Activated CD4-positive, alpha-beta T cell treated with anti-CD3 and anti-CD28 coated beads for 36 hours (primary cell): ENCODE measurements around the gene ADAMTSL5. TPM values are rescaled to one million over a fixed set of nuclear protein-coding genes. Genes with fewer than 3 reads are reported as not detected.

ENCODE experiments used
- ATAC-seq: fragments of 200-7000 bp; cut with Tn5 transposase; one replicate; pipeline ENCODE4 v1.10.0; 2021; ENCODE audit warnings: mild to moderate bottlenecking, moderate library complexity
- CTCF ChIA-PET: fragments of 350-600 bp; sonication (Branson Sonifier 250); formaldehyde crosslinking; loops from one replicate; lab custom pipeline; 2021; ENCODE audit warnings: antibody characterized with exemption; lab: Charles Lee
- POLR2A ChIA-PET: fragments of 350-600 bp; sonication (Branson Sonifier 250); formaldehyde crosslinking; loops from one replicate; lab custom pipeline; 2021; ENCODE audit warnings: antibody characterized with exemption, inconsistent platforms; lab: Charles Lee
- DNase-seq: peaks from one replicate; pipeline ENCODE4 v3.0.0-alpha.2; 2020
- H3K27ac Mint-ChIP-seq: one replicate; pipeline ENCODE4 v1.8.0; 2021; ENCODE audit warnings: mixed read lengths
- H3K27me3 Mint-ChIP-seq: one replicate; pipeline ENCODE4 v1.8.0; 2021; ENCODE audit warnings: mixed read lengths
- H3K36me3 Mint-ChIP-seq: one replicate; pipeline ENCODE4 v1.8.0; 2021; ENCODE audit warnings: low read depth, mixed read lengths
- H3K4me1 Mint-ChIP-seq: one replicate; pipeline ENCODE4 v1.8.0; 2021; ENCODE audit warnings: mixed read lengths
- H3K4me3 Mint-ChIP-seq: one replicate; pipeline ENCODE4 v1.8.0; 2021; ENCODE audit warnings: mild to moderate bottlenecking, moderate library complexity, mixed read lengths
- H3K9me3 Mint-ChIP-seq: one replicate; pipeline ENCODE4 v1.8.0; 2021; ENCODE audit warnings: low read depth, mixed read lengths
- intact Hi-C, 2 experiments: fragments of 100-400 bp; cut with DNase I in 1 of 2; cut with micrococcal nuclease in 1 of 2; formaldehyde crosslinking; loops; one replicate each; pipeline versions ENCODE4 v1.14.2 to v1.15.1; 2022 to 2024; cut with DNase I, micrococcal nuclease
- total RNA-seq, 2 experiments: library from RNA; stranded (reverse); gene quantifications; one replicate each; pipeline ENCODE4 v1.2.3, GENCODE V29; 2021

The ADAMTSL5 gene
- total RNA-seq, 2 experiments from 2014 or later = 2.5 to 3.8 TPM

DNA sequence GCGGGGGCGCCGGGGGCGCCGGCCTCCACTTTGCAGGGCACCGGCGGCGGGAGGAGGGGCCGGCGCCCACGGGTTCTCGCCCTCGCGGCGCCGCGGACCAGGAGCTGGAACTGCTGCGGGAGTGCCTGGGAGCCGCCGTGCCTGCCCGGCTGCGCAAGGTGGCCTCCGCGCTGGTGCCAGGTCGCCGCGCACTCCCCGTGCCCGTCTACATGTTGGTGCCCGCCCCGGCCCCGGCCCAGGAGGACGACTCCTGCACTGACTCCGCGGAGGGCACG, 45.7 kb downstream of the ADAMTSL5 start:
- CTCF ChIA-PET = interaction anchor here (3.4 kb wide), 1 partner anchor 23 kb away, joined by 17 read pairs; no protein-coding TSS in a partner anchor
- no peak for DNase-seq
- Mint-ChIP-seq H3K4me1 (peaks cover 5% of the 10 kb centered on the region), H3K27ac (no peak overlapping the region), H3K36me3 (no peaks in the 10 kb centered on the region), H3K9me3 (no peaks in the 10 kb centered on the region), H3K4me3 (no peak overlapping the region), H3K27me3 (peaks cover 3% of the 10 kb centered on the region)
- no peak for ATAC-seq
- POLR2A ChIA-PET = interaction anchor here (1.5 kb wide), 1 partner anchor 12 kb away, joined by 6 read pairs; no protein-coding TSS in a partner anchor
- intact Hi-C loops = loop anchor here in 1 of 2 experiments (5.0 kb wide), 1 partner anchor 295 kb away; no protein-coding TSS in a partner anchor

DNA sequence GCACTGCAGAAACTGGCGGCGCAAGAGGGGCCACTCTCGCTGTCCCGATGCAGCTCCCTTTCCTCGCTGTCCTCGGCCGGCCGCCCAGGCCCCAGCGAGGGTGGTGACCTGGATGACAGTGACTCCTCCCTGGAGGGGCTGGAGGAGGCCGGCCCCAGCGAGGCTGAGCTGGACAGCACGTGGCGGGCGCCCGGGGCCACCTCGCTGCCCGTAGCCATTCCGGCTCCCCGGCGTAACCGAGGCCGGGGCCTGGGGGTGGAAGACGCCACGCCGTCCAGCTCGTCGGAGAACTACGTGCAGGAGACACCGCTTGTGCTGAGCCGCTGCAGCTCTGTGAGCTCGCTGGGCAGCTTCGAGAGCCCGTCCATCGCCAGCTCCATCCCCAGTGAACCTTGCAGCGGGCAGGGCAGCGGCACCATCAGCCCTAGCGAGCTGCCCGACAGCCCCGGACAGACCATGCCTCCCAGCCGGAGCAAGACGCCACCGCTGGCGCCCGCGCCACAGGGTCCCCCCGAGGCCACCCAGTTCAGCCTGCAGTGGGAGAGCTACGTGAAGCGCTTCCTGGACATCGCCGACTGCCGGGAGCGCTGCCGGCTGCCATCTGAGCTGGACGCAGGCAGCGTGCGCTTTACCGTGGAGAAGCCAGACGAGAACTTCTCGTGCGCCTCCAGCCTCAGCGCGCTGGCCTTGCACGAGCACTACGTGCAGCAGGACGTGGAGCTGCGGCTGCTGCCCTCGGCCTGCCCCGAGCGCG, 46.2 kb downstream of the ADAMTSL5 start:
- DNase-seq = no peak
- Mint-ChIP-seq H3K4me1 (peaks cover 5% of the 10 kb centered on the region), H3K27ac (no peak overlapping the region), H3K36me3 (no peaks in the 10 kb centered on the region), H3K27me3 (peaks cover 3% of the 10 kb centered on the region), H3K9me3 (no peaks in the 10 kb centered on the region), H3K4me3 (no peak overlapping the region)
- POLR2A ChIA-PET = interaction anchor here (0.6 to 1.5 kb wide), 2 partner anchors 11 to 621 kb away, joined by 3 to 6 read pairs; no protein-coding TSS in a partner anchor
- ATAC-seq = no peak
- intact Hi-C loops = loop anchor here in 1 of 2 experiments (5.0 kb wide), 1 partner anchor 296 kb away; no protein-coding TSS in a partner anchor
- CTCF ChIA-PET = interaction anchor here (3.4 kb wide), 1 partner anchor 22 kb away, joined by 17 read pairs; no protein-coding TSS in a partner anchor

DNA sequence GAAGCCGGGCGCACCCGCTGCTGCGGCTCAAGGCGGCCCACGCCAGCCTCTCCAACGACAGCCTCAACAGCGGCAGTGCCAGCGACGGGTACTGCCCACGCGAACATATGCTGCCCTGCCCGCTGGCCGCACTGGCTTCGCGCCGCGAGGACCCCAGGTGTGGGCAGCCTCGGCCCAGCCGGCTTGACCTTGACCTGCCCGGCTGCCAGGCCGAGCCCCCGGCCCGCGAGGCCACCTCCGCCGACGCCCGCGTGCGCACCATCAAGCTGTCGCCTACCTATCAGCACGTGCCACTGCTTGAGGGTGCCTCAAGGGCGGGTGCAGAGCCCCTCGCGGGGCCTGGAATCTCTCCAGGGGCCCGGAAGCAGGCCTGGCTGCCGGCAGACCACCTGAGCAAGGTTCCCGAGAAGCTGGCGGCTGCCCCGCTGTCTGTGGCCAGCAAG, 46.8 kb downstream of the ADAMTSL5 start:
- DNase-seq (no peak), ATAC-seq (no peak)
- Mint-ChIP-seq H3K9me3 (no peaks in the 10 kb centered on the region), H3K27me3 (peaks cover 3% of the 10 kb centered on the region), H3K4me3 (no peak overlapping the region), H3K27ac (no peak overlapping the region), H3K36me3 (no peaks in the 10 kb centered on the region), H3K4me1 (peaks cover 3% of the 10 kb centered on the region)
- ChIA-PET CTCF (interaction anchor here (1.0 to 3.4 kb wide), 2 partner anchors 13 to 21 kb away, joined by 3 to 17 read pairs; no protein-coding TSS in a partner anchor), POLR2A (interaction anchor here (1.5 kb wide), 1 partner anchor 10 kb away, joined by 6 read pairs; no protein-coding TSS in a partner anchor)
- intact Hi-C loops = loop anchor here in 1 of 2 experiments (5.0 kb wide), 1 partner anchor 296 kb away; no protein-coding TSS in a partner anchor

DNA sequence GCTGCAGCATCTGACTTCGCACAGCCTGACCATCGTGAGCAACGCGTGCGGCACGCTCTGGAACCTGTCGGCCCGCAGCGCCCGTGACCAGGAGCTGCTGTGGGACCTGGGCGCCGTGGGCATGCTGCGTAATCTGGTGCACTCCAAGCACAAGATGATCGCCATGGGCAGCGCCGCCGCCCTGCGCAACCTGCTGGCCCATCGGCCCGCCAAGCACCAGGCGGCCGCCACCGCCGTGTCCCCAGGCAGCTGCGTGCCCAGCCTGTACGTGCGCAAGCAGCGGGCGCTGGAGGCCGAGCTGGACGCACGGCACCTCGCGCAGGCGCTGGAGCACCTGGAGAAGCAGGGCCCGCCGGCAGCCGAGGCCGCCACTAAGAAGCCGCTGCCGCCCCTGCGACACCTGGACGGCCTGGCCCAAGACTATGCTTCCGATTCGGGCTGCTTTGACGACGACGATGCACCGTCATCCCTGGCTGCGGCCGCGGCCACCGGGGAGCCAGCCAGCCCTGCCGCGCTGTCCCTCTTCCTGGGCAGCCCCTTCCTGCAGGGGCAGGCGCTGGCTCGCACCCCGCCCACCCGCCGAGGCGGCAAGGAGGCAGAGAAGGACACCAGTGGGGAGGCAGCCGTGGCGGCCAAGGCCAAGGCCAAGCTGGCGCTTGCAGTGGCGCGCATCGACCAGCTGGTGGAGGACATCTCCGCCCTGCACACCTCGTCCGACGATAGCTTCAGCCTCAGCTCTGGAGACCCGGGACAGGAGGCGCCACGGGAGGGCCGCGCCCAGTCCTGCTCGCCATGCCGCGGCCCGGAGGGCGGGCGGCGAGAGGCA, 47.4 kb downstream of the ADAMTSL5 start:
- peak; percentile 63 for DNase-seq
- H3K4me1 Mint-ChIP-seq = peaks cover 3% of the 10 kb centered on the region
- H3K36me3 Mint-ChIP-seq = no peaks in the 10 kb centered on the region
- H3K4me3 Mint-ChIP-seq = no peak overlapping the region
- no peaks in the 10 kb centered on the region for H3K9me3 Mint-ChIP-seq
- intact Hi-C loops = loop anchor here in 1 of 2 experiments (5.0 kb wide), 1 partner anchor 297 kb away; no protein-coding TSS in a partner anchor
- no peak overlapping the region for H3K27ac Mint-ChIP-seq
- ChIA-PET POLR2A (no interaction called here), CTCF (interaction anchor here (0.6 to 3.4 kb wide), 3 partner anchors 13 to 287 kb away, joined by 3 to 17 read pairs (median 3); no protein-coding TSS in a partner anchor)
- H3K27me3 Mint-ChIP-seq = peaks cover 3% of the 10 kb centered on the region
- ATAC-seq = no peak

DNA sequence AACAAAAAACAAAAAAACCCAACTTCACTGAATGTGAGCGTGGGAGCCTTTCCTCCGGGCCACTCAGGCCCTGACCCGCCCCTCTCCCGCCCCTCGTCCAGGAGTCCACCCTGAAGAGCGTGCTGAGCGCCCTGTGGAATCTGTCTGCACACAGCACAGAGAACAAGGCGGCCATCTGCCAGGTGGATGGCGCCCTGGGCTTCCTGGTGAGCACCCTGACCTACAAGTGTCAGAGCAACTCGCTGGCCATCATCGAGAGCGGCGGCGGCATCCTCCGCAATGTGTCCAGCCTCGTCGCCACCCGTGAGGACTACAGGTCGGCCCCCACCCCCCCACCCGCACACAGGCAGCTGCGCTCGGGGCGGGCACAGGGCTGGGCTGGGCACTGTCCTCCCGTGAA, 51.0 kb downstream of the ADAMTSL5 start:
- Mint-ChIP-seq H3K27me3 (peaks cover 12% of the 10 kb centered on the region), H3K36me3 (no peaks in the 10 kb centered on the region), H3K27ac (no peak overlapping the region), H3K4me1 (peaks cover 3% of the 10 kb centered on the region), H3K4me3 (no peak overlapping the region), H3K9me3 (no peaks in the 10 kb centered on the region)
- POLR2A ChIA-PET = interaction anchor here (0.7 kb wide), 1 partner anchor 384 kb away, joined by 4 read pairs; no protein-coding TSS in a partner anchor
- no peak for ATAC-seq
- intact Hi-C loops = no loop called here
- no peak for DNase-seq
- CTCF ChIA-PET = no interaction called here

DNA sequence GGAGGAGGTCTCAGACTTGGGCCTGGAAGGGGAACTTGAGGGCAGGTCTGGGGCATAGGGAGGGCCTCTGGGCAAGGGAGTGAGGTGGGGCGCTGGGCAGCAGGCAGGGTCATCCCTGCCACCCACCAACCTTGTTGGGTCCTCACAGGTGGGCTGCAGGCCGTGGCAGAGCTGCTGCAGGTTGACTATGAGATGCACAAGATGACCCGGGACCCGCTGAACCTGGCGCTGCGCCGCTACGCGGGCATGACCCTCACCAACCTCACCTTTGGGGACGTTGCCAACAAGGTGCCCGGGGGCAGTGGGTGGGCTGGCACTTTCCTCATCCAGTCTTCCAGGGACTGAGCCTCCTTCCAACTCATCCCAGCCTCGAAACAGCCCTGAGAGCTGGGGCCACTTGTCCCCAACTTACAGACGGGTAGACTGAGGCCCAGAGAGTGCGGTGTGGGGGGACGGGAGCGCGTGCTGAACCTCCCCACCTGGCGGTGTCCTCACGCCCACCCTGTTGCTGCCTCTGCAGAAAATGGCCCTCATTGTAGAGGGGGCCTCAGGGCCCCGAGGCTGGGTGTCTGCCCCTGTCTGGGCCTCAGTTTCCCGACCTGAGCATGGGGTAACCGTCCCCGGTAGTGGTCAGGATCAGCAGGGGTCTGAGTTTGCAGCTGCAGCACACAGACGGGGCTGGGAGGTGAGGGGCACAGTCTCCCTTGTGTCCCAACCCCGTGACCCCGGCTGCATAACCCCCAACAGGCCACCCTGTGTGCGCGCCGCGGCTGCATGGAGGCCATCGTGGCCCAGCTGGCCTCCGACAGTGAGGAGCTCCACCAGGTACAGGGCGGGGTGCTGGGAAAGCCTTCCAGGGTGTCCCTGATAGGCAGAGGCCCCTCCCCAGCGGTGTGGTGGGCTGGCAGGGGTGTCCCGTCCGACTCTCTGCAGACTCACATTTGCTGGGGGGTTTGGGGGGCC, 52.5 kb downstream of the ADAMTSL5 start:
- Mint-ChIP-seq H3K9me3 (no peaks in the 10 kb centered on the region), H3K27ac (no peak overlapping the region), H3K36me3 (no peaks in the 10 kb centered on the region), H3K4me3 (no peak overlapping the region), H3K27me3 (peaks cover 16% of the 10 kb centered on the region), H3K4me1 (peaks cover 9% of the 10 kb centered on the region)
- ATAC-seq (no peak), DNase-seq (no peak)
- intact Hi-C loops = no loop called here
- ChIA-PET POLR2A (no interaction called here), CTCF (no interaction called here)

DNA sequence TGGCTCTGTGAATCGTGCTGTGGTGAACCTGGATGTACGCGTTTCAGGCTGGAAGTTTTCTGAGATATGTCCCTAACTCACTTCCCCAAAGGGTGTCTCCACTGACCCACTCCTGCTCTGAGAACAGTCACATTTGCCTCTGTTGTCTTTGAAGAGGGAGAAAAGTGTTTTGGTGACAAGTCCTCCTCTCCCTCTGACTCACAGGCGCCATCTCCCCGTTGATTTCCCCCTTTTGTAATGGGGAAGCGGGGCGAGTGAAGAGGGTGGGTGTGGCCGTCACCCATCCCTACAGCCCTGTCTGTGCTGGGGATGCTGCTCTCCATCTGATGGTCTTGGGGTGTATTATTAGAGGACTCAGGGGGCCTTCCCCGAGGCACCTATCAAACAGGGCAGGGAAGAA, 53.3 kb downstream of the ADAMTSL5 start:
- Mint-ChIP-seq H3K27me3 (peaks cover 19% of the 10 kb centered on the region), H3K36me3 (no peaks in the 10 kb centered on the region), H3K9me3 (no peaks in the 10 kb centered on the region), H3K4me3 (no peak overlapping the region), H3K4me1 (peaks cover 12% of the 10 kb centered on the region), H3K27ac (no peak overlapping the region)
- intact Hi-C loops = no loop called here
- ChIA-PET POLR2A (no interaction called here), CTCF (no interaction called here)
- DNase-seq (no peak), ATAC-seq (no peak)

DNA sequence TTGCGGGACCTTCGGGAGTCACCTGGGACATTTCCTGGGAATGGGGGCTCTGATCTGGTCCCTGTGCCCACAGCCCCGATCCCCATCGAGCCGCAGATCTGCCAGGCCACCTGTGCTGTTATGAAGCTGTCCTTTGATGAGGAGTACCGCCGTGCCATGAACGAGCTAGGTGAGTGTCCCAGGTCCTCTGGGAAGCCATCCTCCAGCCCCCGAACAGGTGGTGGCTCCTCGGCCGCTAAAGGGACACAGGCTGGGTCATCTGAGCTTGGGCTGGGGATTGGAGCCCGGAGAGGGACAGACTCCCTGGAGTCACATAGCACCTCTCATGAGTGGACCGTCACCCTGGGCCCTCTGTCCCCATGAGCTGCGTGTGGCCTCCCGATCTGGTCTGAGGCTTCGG, 54.9 kb downstream of the ADAMTSL5 start:
- Mint-ChIP-seq H3K36me3 (no peaks in the 10 kb centered on the region), H3K4me3 (no peak overlapping the region), H3K27ac (no peak overlapping the region), H3K27me3 (peaks cover 26% of the 10 kb centered on the region), H3K9me3 (no peaks in the 10 kb centered on the region), H3K4me1 (peaks cover 12% of the 10 kb centered on the region)
- no peak for ATAC-seq
- POLR2A ChIA-PET = interaction anchor here (0.6 kb wide), 1 partner anchor 14 kb away, joined by 5 read pairs; no protein-coding TSS in a partner anchor
- intact Hi-C loops = no loop called here
- CTCF ChIA-PET = interaction anchor here (1.5 to 2.0 kb wide), 2 partner anchors 11 to 13 kb away, joined by 3 to 10 read pairs; no protein-coding TSS in a partner anchor
- DNase-seq = no peak

DNA sequence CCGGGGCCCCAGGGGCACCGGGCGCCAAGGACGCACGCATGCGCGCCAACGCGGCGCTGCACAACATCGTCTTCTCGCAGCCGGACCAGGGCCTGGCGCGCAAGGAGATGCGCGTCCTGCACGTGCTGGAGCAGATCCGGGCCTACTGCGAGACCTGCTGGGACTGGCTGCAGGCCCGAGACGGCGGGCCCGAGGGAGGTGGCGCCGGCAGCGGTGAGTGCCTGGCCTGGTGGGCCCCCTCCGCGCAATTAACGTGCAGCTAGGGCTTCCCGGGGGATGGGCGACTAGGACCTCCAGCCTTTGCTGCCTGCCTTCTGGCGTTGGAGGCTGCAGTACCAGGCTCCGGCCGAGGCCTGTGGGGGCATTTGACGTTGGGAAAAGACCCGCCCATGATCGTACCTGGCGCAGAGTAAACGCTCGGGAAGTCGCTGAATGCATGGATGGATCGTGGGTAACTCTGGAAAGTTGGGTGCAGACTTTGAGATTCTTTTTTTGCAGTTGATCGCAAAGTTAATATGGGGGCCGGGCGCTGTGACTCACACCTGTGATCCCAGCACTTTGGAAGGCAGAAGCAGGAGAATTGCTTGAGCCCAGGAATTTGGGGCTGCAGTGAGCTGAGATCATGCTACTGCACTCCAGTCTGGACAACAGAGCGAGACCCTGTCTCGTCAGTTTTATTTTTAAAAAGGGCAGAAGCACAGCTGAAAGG, 55.6 kb downstream of the ADAMTSL5 start:
- Mint-ChIP-seq H3K4me3 (no peak overlapping the region), H3K4me1 (peaks cover 12% of the 10 kb centered on the region), H3K27ac (no peak overlapping the region), H3K36me3 (no peaks in the 10 kb centered on the region), H3K27me3 (peaks cover 28% of the 10 kb centered on the region), H3K9me3 (no peaks in the 10 kb centered on the region)
- intact Hi-C loops = no loop called here
- DNase-seq = no peak
- no peak for ATAC-seq
- POLR2A ChIA-PET = interaction anchor here (0.6 kb wide), 1 partner anchor 14 kb away, joined by 5 read pairs; no protein-coding TSS in a partner anchor
- CTCF ChIA-PET = interaction anchor here (1.5 to 2.0 kb wide), 2 partner anchors 12 kb away, joined by 3 to 10 read pairs; no protein-coding TSS in a partner anchor
